DND-41 (cell line): ENCODE data around the gene TRIP4.

Experiments used
- ATAC-seq: fragments of 200-7000 bp; cut with Tn5 transposase; 3 replicates; pipeline ENCODE4 v1.9.1; 2021; ENCODE audit warnings: low read depth; ENCODE audit not compliant: insufficient read depth
- DNase-seq: peaks from one replicate; pipeline ENCODE4 v3.0.0-alpha.2; 2020
- H2AFZ ChIP-seq: 2 replicates; pipeline ENCODE4 v1.6.0; 2012; ENCODE audit warnings: low read depth, low read length
- H3K27ac ChIP-seq: 2 replicates; pipeline ENCODE4 v1.5.1; 2012; ENCODE audit warnings: low read length, inconsistent platforms
- H3K27me3 ChIP-seq: fragments of 200-600 bp; sonication (generic); 2 replicates; pipeline ENCODE4 v1.6.0; 2012; ENCODE audit warnings: low read length, mild to moderate bottlenecking, inconsistent platforms; ENCODE audit not compliant: insufficient read depth, poor library complexity
- H3K36me3 ChIP-seq: 2 replicates; pipeline ENCODE4 v1.5.1; 2012; ENCODE audit warnings: low read length, inconsistent platforms; ENCODE audit not compliant: insufficient read depth
- H3K4me1 ChIP-seq: 2 replicates; pipeline ENCODE4 v1.5.1; 2012; ENCODE audit warnings: mild to moderate bottlenecking, low read length; ENCODE audit not compliant: insufficient read depth
- H3K4me2 ChIP-seq: 2 replicates; pipeline ENCODE4 v1.6.0; 2012; ENCODE audit warnings: mild to moderate bottlenecking, moderate library complexity, low read length, inconsistent platforms; ENCODE audit not compliant: insufficient read depth
- H3K4me3 ChIP-seq, 2 experiments: fragments of 200-600 bp in 1 of 2; shearing (Covaris generic) in 1 of 2; 2 replicates each; pipeline ENCODE4 v1.5.1; 2012 to 2016; ENCODE audit warnings: inconsistent platforms in 2 of 2, low read length in 2 of 2, mild to moderate bottlenecking in 2 of 2, low read depth in 1 of 2, moderate library complexity in 1 of 2
- H3K79me2 ChIP-seq: 2 replicates; pipeline ENCODE4 v1.6.0; 2012; ENCODE audit warnings: low read length, inconsistent platforms; ENCODE audit not compliant: insufficient read depth
- H3K9ac ChIP-seq: 2 replicates; pipeline ENCODE4 v1.6.0; 2012; ENCODE audit warnings: low read depth, mild to moderate bottlenecking, inconsistent platforms, low read length, moderate library complexity
- H3K9me3 ChIP-seq: 2 replicates; pipeline ENCODE4 v1.5.1; 2012; ENCODE audit warnings: low read length, moderate library complexity, mild to moderate bottlenecking, inconsistent platforms; ENCODE audit not compliant: insufficient read depth, severe bottlenecking
- H4K20me1 ChIP-seq: 2 replicates; pipeline ENCODE4 v1.6.0; 2012; ENCODE audit warnings: low read length; ENCODE audit not compliant: insufficient read depth
- CTCF ChIP-seq: IDR thresholded peaks from 2 replicates; pipeline ENCODE4 v1.5.1; 2012; ENCODE audit warnings: borderline replicate concordance, low read length, moderate library complexity, mild to moderate bottlenecking; ENCODE audit not compliant: poor library complexity, severe bottlenecking; ENCODE audit errors: extremely low read depth
- EZH2 ChIP-seq: IDR thresholded peaks from 3 replicates; pipeline ENCODE4 v1.6.1; 2012; ENCODE audit warnings: borderline replicate concordance, low read depth, mild to moderate bottlenecking, moderate library complexity, low read length, inconsistent platforms; ENCODE audit not compliant: severe bottlenecking

TRIP4 gene

GRCh38 chr15:64354688-64355344 lies 32.8 kb upstream of the TRIP4 start:
- Histone ChIP-seq H2AFZ (peak overlapping the region; percentile 92), H3K27me3 (no peaks in the 10 kb centered on the region), H3K27ac (peak overlapping the region; percentile 88), H3K36me3 (peaks cover 7% of the 10 kb centered on the region; the same call in 1 of the 2 replicates), H3K9ac (peak overlapping the region; percentile 79), H3K79me2 (peaks cover 46% of the 10 kb centered on the region), H3K4me2 (peak overlapping the region; percentile 77), H4K20me1 (no peaks in the 10 kb centered on the region), H3K4me3 (peak overlapping the region; percentile 78 to 100; a peak in 3 of 4 replicates), H3K4me1 (peaks cover 23% of the 10 kb centered on the region), H3K9me3 (no peaks in the 10 kb centered on the region)
- TF ChIP-seq CTCF: no peak
- no peak for TF ChIP-seq EZH2
- ATAC-seq (no peak), DNase-seq (no peak)

- Histone ChIP-seq H4K20me1 (no peaks in the 10 kb centered on the region), H3K27ac (peak overlapping the region; percentile 88), H3K4me3 (peak overlapping the region; percentile 78 to 100; a peak in 3 of 4 replicates), H3K27me3 (no peaks in the 10 kb centered on the region), H3K4me1 (peaks cover 23% of the 10 kb centered on the region), H3K36me3 (peaks cover 7% of the 10 kb centered on the region; the same call in 1 of the 2 replicates), H3K9ac (peak overlapping the region; percentile 79), H3K79me2 (peaks cover 43% of the 10 kb centered on the region), H2AFZ (peak overlapping the region; percentile 92), H3K9me3 (no peaks in the 10 kb centered on the region), H3K4me2 (peak overlapping the region; percentile 77)
- ATAC-seq (peak; percentile 44), DNase-seq (peak; percentile 48)
- TF ChIP-seq EZH2 (no peak), CTCF (no peak)
Measured at GRCh38 chr15:64355348-64355943, 32.2 kb upstream of the TRIP4 start.

- peak; percentile 97 for ATAC-seq
- peak within 1 kb of the TSS; percentile 78 to 100; a peak in 3 of 4 replicates for H3K4me3 ChIP-seq
Measured at GRCh38 chr15:64355944-64356709, 31.5 kb upstream of the TRIP4 start, which contains the start of gene CSNK1G1. Gene CSNK1G1 (minus strand): TSS chr15:64356173. CDS start chr15:64300499, 55,674 bp downstream.

More at GRCh38 chr15:64355944-64356709, 31.5 kb upstream of the TRIP4 start, which contains the start of gene CSNK1G1:
- Histone ChIP-seq H3K4me1 (peaks cover 23% of the 10 kb centered on the region), H3K27ac (peak within 1 kb of the TSS; percentile 88), H3K9me3 (no peaks in the 10 kb centered on the region), H3K36me3 (peaks cover 11% of the 10 kb centered on the region), H2AFZ (peak within 1 kb of the TSS; percentile 92), H4K20me1 (no peaks in the 10 kb centered on the region), H3K27me3 (no peaks in the 10 kb centered on the region), H3K4me2 (peak within 1 kb of the TSS; percentile 77), H3K9ac (peak within 1 kb of the TSS; percentile 79), H3K79me2 (peaks cover 43% of the 10 kb centered on the region)
- peak; percentile 96 for DNase-seq
- no peak for TF ChIP-seq EZH2
- TF ChIP-seq CTCF: peak; percentile 43
